Uterus (tissue), 2 donors: ENCODE data around the gene CASZ1.

Experiments
- POLR2A ChIP-seq, 2 donors: fragments of 450-650 bp; IDR thresholded peaks; one replicate each; pipeline ENCODE4 v1.6.1; 2016; ENCODE audit warnings: antibody characterized with exemption in 2 of 2, mild to moderate bottlenecking in 1 of 2, moderate library complexity in 1 of 2
- TF ChIP-seq, protein P1 (sequence below), 4 experiments: fragments of 200-600 bp in 2 of 4; fragments of 450-650 bp in 2 of 4; sonication (generic) in 2 of 4; IDR thresholded peaks; one replicate each; pipeline ENCODE4 v1.5.1; 2016 to 2019; ENCODE audit warnings: antibody characterized with exemption in 4 of 4, mild to moderate bottlenecking in 2 of 4, moderate library complexity in 1 of 4

- no peak for TF ChIP-seq POLR2A (IDR thresholded peaks at IDR 0.05)
- TF ChIP-seq, protein P1, sequence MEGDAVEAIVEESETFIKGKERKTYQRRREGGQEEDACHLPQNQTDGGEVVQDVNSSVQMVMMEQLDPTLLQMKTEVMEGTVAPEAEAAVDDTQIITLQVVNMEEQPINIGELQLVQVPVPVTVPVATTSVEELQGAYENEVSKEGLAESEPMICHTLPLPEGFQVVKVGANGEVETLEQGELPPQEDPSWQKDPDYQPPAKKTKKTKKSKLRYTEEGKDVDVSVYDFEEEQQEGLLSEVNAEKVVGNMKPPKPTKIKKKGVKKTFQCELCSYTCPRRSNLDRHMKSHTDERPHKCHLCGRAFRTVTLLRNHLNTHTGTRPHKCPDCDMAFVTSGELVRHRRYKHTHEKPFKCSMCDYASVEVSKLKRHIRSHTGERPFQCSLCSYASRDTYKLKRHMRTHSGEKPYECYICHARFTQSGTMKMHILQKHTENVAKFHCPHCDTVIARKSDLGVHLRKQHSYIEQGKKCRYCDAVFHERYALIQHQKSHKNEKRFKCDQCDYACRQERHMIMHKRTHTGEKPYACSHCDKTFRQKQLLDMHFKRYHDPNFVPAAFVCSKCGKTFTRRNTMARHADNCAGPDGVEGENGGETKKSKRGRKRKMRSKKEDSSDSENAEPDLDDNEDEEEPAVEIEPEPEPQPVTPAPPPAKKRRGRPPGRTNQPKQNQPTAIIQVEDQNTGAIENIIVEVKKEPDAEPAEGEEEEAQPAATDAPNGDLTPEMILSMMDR (IDR thresholded peaks at IDR 0.05), result no peak
These were observed 185.4 kb downstream of the CASZ1 start for GRCh38 chr1:10610901-10611600.
